ENCODE results near the gene HIVEP3.

Gene HIVEP3

DNA sequence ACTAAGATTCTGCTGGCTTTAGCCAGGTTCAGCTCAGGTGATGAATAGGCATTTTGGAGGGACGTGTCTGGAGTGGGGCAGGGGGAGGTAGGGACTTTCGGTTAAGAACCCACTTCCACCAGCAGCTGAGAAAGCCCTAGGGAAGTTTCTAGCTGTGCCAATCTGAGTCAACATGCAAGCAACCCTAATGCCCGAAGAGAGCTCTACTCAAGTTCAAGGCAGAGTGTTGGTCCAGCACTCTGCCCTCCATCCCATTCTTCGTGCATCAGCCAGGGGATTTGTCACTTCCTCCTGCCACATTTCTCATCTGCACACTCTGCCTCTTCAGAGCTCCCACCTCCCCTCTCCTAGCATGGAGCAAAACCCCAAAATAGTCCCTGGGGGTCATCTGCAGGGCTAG is 208.8 kb downstream of the HIVEP3 start:
- TF ChIP-seq SUZ12 (IDR thresholded peaks at IDR 0.05; ENCODE audit: extremely low read depth, insufficient read depth, insufficient read length) (no peak), YY1 (IDR thresholded peaks at IDR 0.05; ENCODE audit: insufficient read depth, insufficient read length) (no peak), ZNF274 (IDR thresholded peaks at IDR 0.05; ENCODE audit: low read depth, low read length) (no peak)
- Histone ChIP-seq H3K27me3 (ENCODE audit: insufficient read depth, insufficient read length) (peaks cover 4% of the 10 kb centered on the region), H3K36me3 (ENCODE audit: insufficient read depth, insufficient read length, low read length) (no peaks in the 10 kb centered on the region), H3K4me1 (ENCODE audit: insufficient read depth, insufficient read length) (peaks cover 20% of the 10 kb centered on the region), H3K9me3 (ENCODE audit: insufficient read depth, low read length) (no peaks in the 10 kb centered on the region), H3K9ac (ENCODE audit: insufficient read length, low read depth) (no peak overlapping the region), H3K4me3 (ENCODE audit: insufficient read length, low read depth) (no peak overlapping the region)
- DNase-seq (ENCODE audit: low read depth, low spot score): no peak

DNA sequence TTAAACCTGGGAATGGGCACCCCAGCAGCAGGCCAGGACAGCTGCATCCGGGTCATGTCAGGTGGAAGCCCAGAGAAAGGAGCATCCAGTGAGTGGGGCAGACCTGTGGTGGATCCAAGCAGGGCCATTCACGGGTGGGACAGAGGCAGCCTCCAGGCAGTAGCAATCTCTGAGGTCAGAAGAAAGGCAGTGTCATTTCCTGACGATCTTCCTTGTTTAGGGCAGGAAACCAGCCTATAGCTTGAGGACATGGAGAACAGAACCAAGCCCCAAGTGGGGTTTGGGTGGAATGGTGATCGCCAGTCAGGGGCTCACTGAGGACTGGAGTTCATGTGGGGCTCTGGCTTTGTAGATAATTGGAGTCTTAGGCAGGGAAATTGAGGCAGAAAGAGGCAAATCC is 209.4 kb downstream of the HIVEP3 start:
- TF ChIP-seq SUZ12 (IDR thresholded peaks at IDR 0.05; ENCODE audit: extremely low read depth, insufficient read depth, insufficient read length) (no peak), ZNF274 (IDR thresholded peaks at IDR 0.05; ENCODE audit: low read depth, low read length) (no peak), YY1 (IDR thresholded peaks at IDR 0.05; ENCODE audit: insufficient read depth, insufficient read length) (no peak)
- Histone ChIP-seq H3K27me3 (ENCODE audit: insufficient read depth, insufficient read length) (peaks cover 4% of the 10 kb centered on the region), H3K4me3 (ENCODE audit: insufficient read length, low read depth) (no peak overlapping the region), H3K9me3 (ENCODE audit: insufficient read depth, low read length) (no peaks in the 10 kb centered on the region), H3K4me1 (ENCODE audit: insufficient read depth, insufficient read length) (peaks cover 20% of the 10 kb centered on the region), H3K36me3 (ENCODE audit: insufficient read depth, insufficient read length, low read length) (no peaks in the 10 kb centered on the region), H3K9ac (ENCODE audit: insufficient read length, low read depth) (no peak overlapping the region)
- no peak for DNase-seq (ENCODE audit: low read depth, low spot score)

DNA sequence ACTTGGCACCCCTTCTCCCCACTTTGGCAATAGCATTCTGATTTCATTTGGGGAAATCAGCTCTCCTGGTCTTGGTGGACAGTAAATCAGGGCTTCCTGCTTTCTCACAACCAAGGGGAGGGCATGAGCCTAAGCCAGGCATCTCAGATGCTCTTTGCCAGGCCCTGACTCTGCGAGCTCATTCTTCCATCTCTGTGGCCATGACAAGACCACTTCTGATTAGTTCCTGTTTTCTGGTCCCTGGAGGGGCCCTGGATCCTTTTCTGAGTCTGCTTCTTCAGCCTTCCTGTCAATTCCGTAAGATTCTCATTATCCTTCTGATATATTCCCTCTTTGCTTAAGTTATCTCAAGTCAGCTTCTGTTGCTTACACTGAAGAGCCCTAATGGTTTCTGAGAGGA is 210.4 kb downstream of the HIVEP3 start:
- TF ChIP-seq ZNF274 (IDR thresholded peaks at IDR 0.05; ENCODE audit: low read depth, low read length): no peak
- Histone ChIP-seq H3K4me3 (ENCODE audit: insufficient read length, low read depth) (no peak overlapping the region), H3K4me1 (ENCODE audit: insufficient read depth, insufficient read length) (peaks cover 13% of the 10 kb centered on the region), H3K9me3 (ENCODE audit: insufficient read depth, low read length) (no peaks in the 10 kb centered on the region), H3K9ac (ENCODE audit: insufficient read length, low read depth) (no peak overlapping the region), H3K36me3 (ENCODE audit: insufficient read depth, insufficient read length, low read length) (no peaks in the 10 kb centered on the region), H3K27me3 (ENCODE audit: insufficient read depth, insufficient read length) (peaks cover 4% of the 10 kb centered on the region)
- no peak for DNase-seq (ENCODE audit: low read depth, low spot score)

DNA sequence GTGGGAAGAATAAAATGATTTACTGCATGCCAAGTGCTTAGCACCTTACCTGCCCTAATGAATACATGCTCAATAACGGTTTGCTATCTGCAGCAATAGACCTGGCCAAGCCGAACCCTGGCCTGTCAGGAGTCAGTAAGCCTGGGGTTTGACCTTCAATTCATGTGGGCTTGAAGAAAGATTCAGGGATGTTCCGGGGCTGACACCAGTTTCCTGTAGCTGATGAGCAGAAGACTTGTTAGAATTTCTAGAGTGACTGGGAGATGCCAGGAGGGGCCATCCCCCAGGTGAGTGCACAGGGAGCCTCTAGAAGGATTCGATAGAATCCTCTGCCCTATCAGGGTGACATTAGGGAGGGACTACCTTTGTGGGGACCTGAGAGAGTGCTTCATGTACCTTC is 210.9 kb downstream of the HIVEP3 start:
- H3K9ac ChIP-seq (ENCODE audit: insufficient read length, low read depth): no peak overlapping the region
- H3K4me3 ChIP-seq (ENCODE audit: insufficient read length, low read depth): no peak overlapping the region
- H3K4me1 ChIP-seq (ENCODE audit: insufficient read depth, insufficient read length): peaks cover 9% of the 10 kb centered on the region
- H3K9me3 ChIP-seq (ENCODE audit: insufficient read depth, low read length): no peaks in the 10 kb centered on the region
- H3K36me3 ChIP-seq (ENCODE audit: insufficient read depth, insufficient read length, low read length): no peaks in the 10 kb centered on the region
- H3K27me3 ChIP-seq (ENCODE audit: insufficient read depth, insufficient read length): peaks cover 4% of the 10 kb centered on the region
- TF ChIP-seq ZNF274 (IDR thresholded peaks at IDR 0.05; ENCODE audit: low read depth, low read length) (no peak), YY1 (IDR thresholded peaks at IDR 0.05; ENCODE audit: insufficient read depth, insufficient read length) (no peak), SUZ12 (IDR thresholded peaks at IDR 0.05; ENCODE audit: extremely low read depth, insufficient read depth, insufficient read length) (no peak)
- no peak for DNase-seq (ENCODE audit: low read depth, low spot score)

DNA sequence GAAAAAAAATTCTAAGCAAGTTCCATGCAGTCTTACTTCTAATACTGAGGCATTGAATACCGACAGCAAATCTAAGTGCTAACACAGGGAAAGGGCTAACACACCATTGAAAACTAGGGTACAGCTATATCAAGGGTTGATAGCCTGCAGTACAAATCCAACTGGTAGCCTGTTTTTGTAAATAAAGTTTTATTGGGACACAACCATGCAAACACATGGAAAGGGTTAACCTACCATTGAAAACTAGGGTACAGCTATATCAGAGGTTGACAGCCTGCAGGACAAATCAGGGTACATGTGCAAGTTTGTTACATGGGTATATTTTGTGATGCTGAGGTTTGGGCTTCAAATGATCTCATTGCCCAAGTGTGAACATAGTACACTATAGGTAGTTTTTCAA is 212.9 kb downstream of the HIVEP3 start:
- peaks cover 4% of the 10 kb centered on the region for H3K27me3 ChIP-seq (ENCODE audit: insufficient read depth, insufficient read length)
- no peak overlapping the region for H3K9ac ChIP-seq (ENCODE audit: insufficient read length, low read depth)
- H3K36me3 ChIP-seq (ENCODE audit: insufficient read depth, insufficient read length, low read length): no peaks in the 10 kb centered on the region
- H3K9me3 ChIP-seq (ENCODE audit: insufficient read depth, low read length): no peaks in the 10 kb centered on the region
- TF ChIP-seq SUZ12 (IDR thresholded peaks at IDR 0.05; ENCODE audit: extremely low read depth, insufficient read depth, insufficient read length) (no peak), YY1 (IDR thresholded peaks at IDR 0.05; ENCODE audit: insufficient read depth, insufficient read length) (no peak), ZNF274 (IDR thresholded peaks at IDR 0.05; ENCODE audit: low read depth, low read length) (no peak)
- DNase-seq (ENCODE audit: low read depth, low spot score): no peak
- H3K4me1 ChIP-seq (ENCODE audit: insufficient read depth, insufficient read length): no peaks in the 10 kb centered on the region
- H3K4me3 ChIP-seq (ENCODE audit: insufficient read length, low read depth): no peak overlapping the region

DNA sequence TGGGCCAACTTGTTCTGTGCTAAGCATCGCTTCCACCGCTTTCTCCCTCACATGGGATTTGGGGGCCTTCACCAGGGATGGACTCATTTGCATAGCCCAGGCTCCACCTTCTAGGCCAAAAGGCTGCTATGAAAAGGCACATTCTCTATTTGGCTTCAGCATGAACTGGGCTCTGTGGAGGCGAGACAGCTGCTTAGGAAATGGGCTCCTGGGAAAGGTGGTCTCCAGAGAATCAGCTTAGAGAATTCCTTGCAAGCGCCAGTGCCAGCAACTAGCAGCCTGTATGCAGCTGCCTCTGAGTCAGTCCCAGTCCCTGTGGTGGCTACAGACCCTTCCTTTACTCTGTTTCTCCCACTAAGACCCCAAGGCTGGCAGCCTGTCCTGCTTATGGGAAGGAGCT is 214.5 kb downstream of the HIVEP3 start:
- Histone ChIP-seq H3K9me3 (ENCODE audit: insufficient read depth, low read length) (no peaks in the 10 kb centered on the region), H3K9ac (ENCODE audit: insufficient read length, low read depth) (no peak overlapping the region), H3K27me3 (ENCODE audit: insufficient read depth, insufficient read length) (no peaks in the 10 kb centered on the region), H3K36me3 (ENCODE audit: insufficient read depth, insufficient read length, low read length) (no peaks in the 10 kb centered on the region), H3K4me3 (ENCODE audit: insufficient read length, low read depth) (no peak overlapping the region), H3K4me1 (ENCODE audit: insufficient read depth, insufficient read length) (no peaks in the 10 kb centered on the region)
- TF ChIP-seq YY1 (IDR thresholded peaks at IDR 0.05; ENCODE audit: insufficient read depth, insufficient read length): no peak
- TF ChIP-seq ZNF274 (IDR thresholded peaks at IDR 0.05; ENCODE audit: low read depth, low read length): no peak
- TF ChIP-seq SUZ12 (IDR thresholded peaks at IDR 0.05; ENCODE audit: extremely low read depth, insufficient read depth, insufficient read length): no peak
- no peak for DNase-seq (ENCODE audit: low read depth, low spot score)

DNA sequence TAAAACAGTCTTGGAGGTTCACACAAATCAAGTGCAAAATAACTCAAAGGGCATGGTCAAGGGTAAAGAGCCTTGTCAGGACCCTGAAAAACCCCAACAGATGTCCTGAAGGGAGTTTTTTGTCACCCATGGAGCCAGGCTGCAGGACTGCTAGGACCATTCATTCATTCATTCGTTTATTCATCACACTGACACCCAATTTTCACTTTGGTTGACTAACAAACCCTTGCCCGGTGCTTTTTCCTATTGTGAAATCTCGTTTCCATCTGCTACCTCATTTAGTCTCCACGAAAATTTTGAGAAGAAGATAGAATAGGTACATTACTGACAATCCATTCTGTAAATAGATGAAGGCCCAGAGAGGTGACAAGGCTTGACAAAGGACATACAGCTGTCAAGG is 216.0 kb downstream of the HIVEP3 start:
- H3K9me3 ChIP-seq (ENCODE audit: insufficient read depth, low read length): no peaks in the 10 kb centered on the region
- TF ChIP-seq YY1 (IDR thresholded peaks at IDR 0.05; ENCODE audit: insufficient read depth, insufficient read length) (no peak), SUZ12 (IDR thresholded peaks at IDR 0.05; ENCODE audit: extremely low read depth, insufficient read depth, insufficient read length) (no peak), ZNF274 (IDR thresholded peaks at IDR 0.05; ENCODE audit: low read depth, low read length) (no peak)
- no peaks in the 10 kb centered on the region for H3K36me3 ChIP-seq (ENCODE audit: insufficient read depth, insufficient read length, low read length)
- H3K9ac ChIP-seq (ENCODE audit: insufficient read length, low read depth): no peak overlapping the region
- no peak for DNase-seq (ENCODE audit: low read depth, low spot score)
- H3K4me3 ChIP-seq (ENCODE audit: insufficient read length, low read depth): no peak overlapping the region
- H3K4me1 ChIP-seq (ENCODE audit: insufficient read depth, insufficient read length): peaks cover 3% of the 10 kb centered on the region
- H3K27me3 ChIP-seq (ENCODE audit: insufficient read depth, insufficient read length): no peaks in the 10 kb centered on the region

DNA sequence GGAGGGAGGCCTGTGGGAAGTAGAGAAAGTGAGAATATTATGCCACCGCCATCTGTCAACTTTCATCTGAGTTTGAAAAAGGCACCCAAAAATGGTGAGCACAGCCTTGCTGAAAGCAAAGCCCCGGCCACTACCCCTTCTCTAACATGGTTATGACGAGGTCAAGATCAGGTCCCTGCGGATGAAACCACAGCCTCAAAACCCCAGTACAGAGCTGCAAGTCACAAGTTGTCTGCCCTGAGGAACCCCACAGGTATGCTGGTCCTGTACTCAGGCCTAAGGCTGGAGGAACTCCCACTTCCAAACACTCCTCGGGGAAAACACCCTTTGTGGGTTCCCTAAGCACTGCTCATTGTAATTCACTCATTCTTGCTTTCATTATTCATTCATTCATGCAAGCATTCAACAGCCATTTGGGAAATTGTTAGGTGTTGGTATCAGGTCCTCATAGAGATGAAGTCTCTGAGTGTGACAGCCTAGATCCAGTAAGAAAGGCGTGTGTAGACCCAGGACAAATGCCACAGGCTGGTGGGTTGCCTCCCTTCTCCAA is 217.7 kb downstream of the HIVEP3 start:
- Histone ChIP-seq H3K9me3 (ENCODE audit: insufficient read depth, low read length) (no peaks in the 10 kb centered on the region), H3K4me1 (ENCODE audit: insufficient read depth, insufficient read length) (peaks cover 3% of the 10 kb centered on the region), H3K4me3 (ENCODE audit: insufficient read length, low read depth) (no peak overlapping the region), H3K36me3 (ENCODE audit: insufficient read depth, insufficient read length, low read length) (no peaks in the 10 kb centered on the region), H3K27me3 (ENCODE audit: insufficient read depth, insufficient read length) (no peaks in the 10 kb centered on the region), H3K9ac (ENCODE audit: insufficient read length, low read depth) (no peak overlapping the region)
- no peak for DNase-seq (ENCODE audit: low read depth, low spot score)
- TF ChIP-seq YY1 (IDR thresholded peaks at IDR 0.05; ENCODE audit: insufficient read depth, insufficient read length) (no peak), ZNF274 (IDR thresholded peaks at IDR 0.05; ENCODE audit: low read depth, low read length) (no peak), SUZ12 (IDR thresholded peaks at IDR 0.05; ENCODE audit: extremely low read depth, insufficient read depth, insufficient read length) (no peak)
